GM18873 (cell line): ENCODE data around the gene ACSM5.
"Not testable (repeated sequence)": the region's sequence is repeated elsewhere in the genome, so short reads cannot be mapped to it uniquely, and the experiment has no call there.

Experiments used
- ATAC-seq: cut with Tn5 transposase; IDR thresholded peaks from one replicate; pipeline ENCODE4 v1.9.1; 2021; ENCODE audit warnings: mild to moderate bottlenecking, moderate library complexity, moderate number of reproducible peaks; ENCODE audit not compliant: unreplicated experiment, low FRiP score

The ACSM5 gene

DNA sequence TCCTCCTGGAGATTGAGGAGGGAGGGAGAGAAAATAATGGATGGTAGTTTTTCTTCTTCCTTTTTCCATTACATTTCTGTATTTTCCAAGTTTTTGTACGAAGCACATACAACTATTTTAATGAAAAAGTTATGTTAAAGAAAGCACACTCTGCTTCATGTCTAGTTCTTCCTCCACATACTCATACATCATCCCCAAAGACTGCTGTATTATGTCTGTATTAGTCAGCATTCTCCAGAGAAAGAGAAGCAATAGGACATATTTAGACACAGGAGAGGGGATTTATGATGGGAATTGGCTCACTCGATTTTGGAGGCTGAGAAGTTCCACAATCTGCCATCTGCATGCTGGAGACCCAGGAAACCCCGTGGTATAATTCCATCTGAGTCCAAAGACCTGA lies 31.9 kb downstream of the ACSM5 start:
- ATAC-seq = no peak

- ATAC-seq = not testable (repeated sequence)
These were observed 32.5 kb downstream of the ACSM5 start for GRCh38 chr16:20441859-20442258.

GRCh38 chr16:20446652-20447393 lies 37.5 kb downstream of the ACSM5 start:
- ATAC-seq = not testable (repeated sequence)

DNA sequence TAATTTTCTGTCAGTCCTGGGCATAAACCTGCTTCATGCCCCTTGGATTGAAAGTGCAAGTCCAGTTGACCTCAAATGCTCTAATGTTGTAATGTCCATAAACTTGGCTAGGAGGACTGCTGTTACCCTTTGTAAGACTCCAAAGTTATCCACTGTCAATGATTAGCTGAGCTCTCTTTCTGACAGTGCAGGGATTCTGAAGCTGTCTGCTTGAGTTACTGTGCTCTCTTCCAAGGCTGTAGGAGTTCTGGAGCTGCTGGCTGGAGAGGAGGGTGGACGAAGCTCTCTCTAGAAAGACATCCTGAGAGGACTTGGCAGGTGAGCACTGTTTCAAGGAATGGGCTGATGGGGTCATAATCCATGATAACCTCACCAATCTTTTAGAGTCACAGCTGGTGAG lies 42.0 kb downstream of the ACSM5 start, which contains the start of gene ACSM2A:
ACSM2A (plus strand) TSS at position 158 of the 400 bp plus-strand sequence. CDS start 8,594 bp downstream, outside the sequence.
- ATAC-seq = not testable (repeated sequence)

DNA sequence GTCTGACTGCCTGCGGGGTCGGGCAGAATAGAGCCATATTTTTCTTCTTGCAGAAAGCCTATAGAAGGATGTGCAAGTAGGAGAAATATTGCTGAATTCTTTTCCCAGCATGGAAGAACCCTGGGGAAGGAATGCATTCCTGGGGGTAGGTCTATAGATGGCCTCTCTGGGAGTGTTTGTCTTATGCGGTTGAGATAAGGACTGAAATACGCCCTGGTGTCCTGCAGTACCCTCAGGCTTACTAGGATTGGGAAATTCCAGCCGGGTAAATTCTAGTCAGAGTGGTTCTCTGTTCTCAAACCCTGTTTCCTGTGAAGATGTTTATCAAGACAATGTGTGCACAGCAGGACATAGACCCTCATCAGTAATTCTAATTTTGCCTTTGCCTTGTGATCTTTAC lies 44.3 kb downstream of the ACSM5 start:
- ATAC-seq = not testable (repeated sequence)

DNA sequence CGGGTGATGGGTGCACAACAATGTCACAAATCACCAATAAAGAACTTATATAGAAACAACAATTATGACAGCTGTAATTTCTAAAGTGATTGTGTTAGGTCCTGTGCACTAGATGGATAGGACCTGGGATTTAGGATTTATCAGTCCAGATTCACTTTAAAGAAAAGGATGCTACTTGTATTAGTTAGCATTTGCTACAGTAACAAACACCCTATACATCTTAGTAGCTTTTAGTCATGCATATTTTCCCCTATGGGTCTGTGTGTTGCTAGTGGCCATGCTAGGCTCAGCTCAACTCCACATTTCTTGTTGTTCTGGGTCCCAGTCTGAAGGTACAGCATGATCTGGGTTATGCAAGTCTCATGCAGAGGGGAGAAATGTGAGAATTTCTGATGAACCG lies 49.9 kb downstream of the ACSM5 start:
- not testable (repeated sequence) for ATAC-seq

DNA sequence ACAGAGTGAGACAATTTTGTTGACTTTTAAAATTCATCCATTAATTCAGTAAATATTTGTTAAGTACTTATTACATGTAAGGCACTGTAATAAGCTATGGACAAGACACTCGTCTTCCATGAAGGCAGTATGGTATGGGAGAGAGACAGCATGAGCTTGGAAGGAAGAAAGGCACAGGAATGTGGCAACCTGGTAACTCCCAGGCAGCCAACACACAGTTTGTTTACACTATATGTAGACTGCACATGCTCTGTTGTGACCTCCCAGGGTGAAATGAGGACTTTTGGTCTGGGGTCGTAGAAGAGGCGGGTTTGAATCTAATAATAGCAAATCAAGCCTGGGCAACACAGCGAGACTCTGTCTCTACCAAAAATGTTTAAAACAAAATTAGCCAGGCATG lies 51.0 kb downstream of the ACSM5 start:
- not testable (repeated sequence) for ATAC-seq

GRCh38 chr16:20468954-20469353 lies 59.6 kb downstream of the ACSM5 start:
- ATAC-seq = not testable (repeated sequence)

GRCh38 chr16:20469930-20470329 lies 60.6 kb downstream of the ACSM5 start:
- ATAC-seq = not testable (repeated sequence)

- ATAC-seq = not testable (repeated sequence)
These were observed 61.4 kb downstream of the ACSM5 start for GRCh38 chr16:20470732-20471131.

GRCh38 chr16:20477188-20477744 lies 67.9 kb downstream of the ACSM5 start:
- not testable (repeated sequence) for ATAC-seq

GRCh38 chr16:20483989-20484388 lies 74.7 kb downstream of the ACSM5 start:
- ATAC-seq = not testable (repeated sequence)

DNA sequence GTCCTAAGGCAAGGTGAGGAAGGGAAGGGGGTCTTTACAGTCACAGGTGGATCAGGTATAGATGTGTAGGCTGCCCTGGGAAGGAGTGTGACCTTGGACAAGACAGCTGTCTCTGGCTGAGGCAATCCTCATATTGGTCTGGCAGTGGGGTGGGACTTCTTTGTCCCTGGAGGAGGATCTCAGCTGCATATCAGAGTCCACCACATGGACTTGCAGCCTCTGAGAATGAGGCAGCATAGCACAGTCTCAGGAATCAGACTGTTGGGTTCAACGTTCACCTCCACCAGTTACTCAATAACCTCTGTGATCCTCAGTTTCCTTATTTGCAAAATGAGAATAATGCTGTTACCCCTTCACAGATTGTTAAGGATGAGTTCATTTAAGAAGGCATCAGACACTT lies 75.4 kb downstream of the ACSM5 start:
- ATAC-seq = no peak

DNA sequence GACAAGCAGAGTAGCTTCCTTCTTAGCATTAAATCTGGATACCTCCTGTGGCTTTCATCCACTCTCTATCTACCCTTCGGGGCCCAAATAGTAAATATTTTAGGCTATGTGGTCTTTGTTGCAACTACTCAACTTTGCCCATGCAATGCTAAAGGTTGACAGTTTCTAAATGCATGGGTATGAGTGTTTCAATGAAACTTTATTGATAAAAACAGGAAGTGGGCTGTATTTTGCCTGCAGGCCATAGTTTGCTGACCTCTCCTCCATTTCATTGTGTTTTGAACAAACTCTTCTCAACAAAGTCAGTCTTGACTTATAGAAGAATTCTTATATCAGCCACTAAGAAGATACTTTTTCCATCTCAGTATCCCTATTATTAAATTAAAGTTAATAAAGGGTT lies 76.1 kb downstream of the ACSM5 start:
- ATAC-seq = no peak
